Erythroblast (primary cell): ENCODE data around the gene SLC25A44.

Source experiments
- GATA1 ChIP-seq: IDR thresholded peaks from 2 replicates; pipeline ENCODE4 v1.6.1; 2011; ENCODE audit warnings: low read depth, mild to moderate bottlenecking, control low read depth, low read length, moderate library complexity
- POLR2A ChIP-seq: IDR thresholded peaks from 2 replicates; pipeline ENCODE4 v1.6.1; 2011; ENCODE audit warnings: mild to moderate bottlenecking, low read length

GRCh38 chr1:156200044-156200443 lies 6.1 kb downstream of the SLC25A44 start:
- no peak for TF ChIP-seq POLR2A
- TF ChIP-seq GATA1, result no peak
